Activated naive CD4-positive, alpha-beta T cell (primary cell): Measurements from ENCODE around the gene METAP1.
"Not testable (repeated sequence)": the region's sequence is repeated elsewhere in the genome, so short reads cannot be mapped to it uniquely, and the experiment has no call there.

Experiments used
- DNase-seq, 4 experiments: peaks; one replicate each; lab custom pipeline; 2025; lab: John Stamatoyannopoulos, UW

Gene METAP1

DNA sequence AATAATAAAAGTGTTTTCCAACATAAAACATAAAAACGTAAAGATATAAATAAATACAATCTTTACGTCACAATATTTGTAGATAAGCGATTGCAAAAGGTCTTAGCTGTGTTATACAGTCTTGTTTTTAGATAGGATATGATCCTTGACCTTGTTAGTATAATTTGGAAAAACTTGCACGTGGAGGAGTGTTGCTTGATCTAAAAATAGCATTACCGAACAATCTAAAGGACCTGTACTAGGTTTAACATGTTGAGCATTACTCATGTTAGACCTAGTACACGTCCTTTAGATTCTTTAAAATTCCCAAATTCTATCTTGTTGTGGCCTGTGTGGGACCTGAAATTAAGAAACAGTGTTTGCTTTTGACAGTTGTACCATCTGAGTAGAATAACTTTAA lies 1.6 kb downstream of the METAP1 start:
- DNase-seq = no peak

DNA sequence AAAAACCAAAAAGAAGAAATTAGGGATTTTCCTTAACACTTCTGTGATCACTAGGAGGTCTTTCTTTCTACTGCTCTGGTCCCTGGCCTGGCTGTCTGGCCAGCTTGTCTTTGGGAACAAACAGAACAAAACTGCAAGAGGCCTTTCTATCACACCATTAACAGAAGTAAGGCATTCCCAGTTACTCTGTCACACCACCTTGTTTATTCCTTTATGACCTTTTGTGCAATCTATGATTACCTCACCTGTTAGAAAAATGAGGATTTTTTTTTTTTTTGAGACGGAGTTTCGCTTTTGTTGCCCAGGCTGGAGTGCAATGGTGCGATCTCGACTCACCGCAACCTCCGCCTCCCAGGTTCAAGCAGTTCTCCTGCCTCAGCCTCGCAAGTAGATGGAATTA lies 3.0 kb downstream of the METAP1 start:
- DNase-seq = no peak

DNA sequence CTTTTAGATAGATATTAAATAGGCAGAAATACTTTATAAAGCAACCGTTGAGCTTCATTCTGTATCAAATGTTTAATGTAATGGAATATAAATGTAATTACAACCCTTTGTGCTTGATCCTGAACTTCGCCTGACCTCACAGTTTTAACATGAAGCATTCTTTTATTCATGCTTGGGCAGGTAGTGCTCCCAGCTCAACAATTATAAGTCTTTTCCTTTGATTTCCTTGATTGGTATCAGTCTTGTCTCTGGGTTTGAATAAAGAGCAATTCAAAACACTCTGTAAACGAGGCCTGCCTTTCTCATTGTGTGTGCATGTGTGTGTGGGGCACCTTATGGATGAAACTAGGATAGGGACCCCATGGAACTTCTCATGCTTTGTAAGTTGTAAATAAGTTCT lies 6.8 kb downstream of the METAP1 start:
- no peak for DNase-seq

DNA sequence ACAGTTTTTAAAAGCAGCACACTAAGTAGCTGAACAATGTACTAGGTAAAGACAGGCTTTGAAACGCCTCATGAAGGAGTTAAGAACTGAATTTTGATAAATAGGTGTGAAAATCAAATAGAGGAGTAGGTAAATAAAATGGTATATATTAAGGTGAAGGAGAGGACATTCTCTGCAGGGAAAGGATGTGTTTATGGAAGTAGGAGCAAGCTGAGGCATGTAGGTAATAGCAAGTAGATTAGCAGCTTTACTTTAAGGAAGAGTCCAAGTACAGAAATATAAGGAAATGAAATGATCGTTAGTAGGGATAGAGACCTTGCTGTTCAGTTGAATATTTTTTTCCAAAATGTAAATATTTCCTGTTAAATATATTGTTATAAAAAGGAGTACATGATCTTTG lies 12.5 kb downstream of the METAP1 start:
- DNase-seq = no peak

DNA sequence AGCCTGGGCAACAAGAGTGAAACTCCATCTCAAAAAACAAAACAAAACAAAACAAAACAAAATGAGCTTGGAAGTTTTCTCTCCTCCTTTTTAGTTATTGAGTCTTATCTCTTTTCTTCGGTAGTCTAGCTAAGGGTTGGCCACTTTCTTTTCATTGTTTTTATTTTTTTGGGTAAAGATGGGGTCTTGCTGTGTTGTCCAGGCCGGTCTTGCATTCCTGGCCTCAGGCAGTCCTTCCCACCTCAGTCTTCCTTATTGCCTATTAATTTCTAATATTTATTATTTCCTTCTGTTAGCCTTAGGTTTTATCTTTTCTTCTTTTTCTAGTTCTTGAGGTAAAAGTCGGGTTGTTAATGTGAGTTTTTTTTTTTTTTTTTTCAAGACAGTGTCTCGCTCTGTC lies 16.4 kb downstream of the METAP1 start:
- DNase-seq = no peak

DNA sequence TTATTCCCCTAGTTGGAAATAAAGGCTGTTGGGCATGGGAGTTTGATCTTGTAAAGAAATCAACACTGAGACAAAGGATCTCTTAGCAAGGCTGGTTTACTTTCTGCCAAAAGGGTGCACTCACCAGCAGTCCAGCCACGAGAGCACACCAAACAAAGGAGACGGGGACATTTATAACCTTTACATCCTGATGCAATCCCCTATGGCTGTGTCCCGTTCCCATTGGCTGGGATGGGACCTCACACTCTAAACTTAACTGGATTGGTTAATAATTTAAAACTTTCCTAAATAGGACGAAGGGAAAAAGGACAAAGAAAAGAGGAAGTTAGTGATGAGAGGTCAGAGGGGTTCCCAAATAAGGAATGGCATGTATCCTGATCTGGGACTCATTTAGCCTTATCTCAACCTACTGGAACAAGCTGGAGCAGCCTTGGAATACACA lies 17.9 kb downstream of the METAP1 start:
- DNase-seq = no peak

DNA sequence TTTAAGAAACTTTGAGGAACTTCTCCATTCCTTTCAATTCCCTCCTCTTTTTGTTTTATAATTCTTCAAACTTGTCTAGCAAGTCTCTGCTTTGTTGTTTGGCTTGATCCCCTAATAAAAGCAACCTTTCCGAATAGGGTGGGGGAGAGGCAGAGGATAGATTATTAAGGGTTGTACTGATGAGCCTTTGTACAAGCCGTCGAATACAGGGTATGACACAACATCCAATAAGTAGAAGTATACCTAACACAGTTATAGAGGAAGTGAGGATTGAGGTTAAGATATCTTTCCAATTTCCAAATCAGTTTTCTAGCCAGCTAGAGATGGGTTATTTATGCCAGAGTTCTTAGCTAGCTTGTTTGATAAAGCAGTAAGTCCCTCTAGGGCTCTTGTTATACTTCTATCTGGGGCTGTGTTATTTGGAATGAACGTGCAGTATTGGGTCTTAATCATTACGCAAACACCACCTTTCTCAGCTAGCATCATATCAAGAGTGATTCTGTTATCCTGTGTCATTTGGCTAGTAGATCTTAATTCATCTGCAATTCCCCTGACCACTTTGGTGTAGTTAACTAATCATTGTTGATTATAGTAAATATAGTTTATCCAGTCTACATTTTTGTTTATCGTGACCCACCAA lies 18.5 kb downstream of the METAP1 start:
- DNase-seq = no peak

DNA sequence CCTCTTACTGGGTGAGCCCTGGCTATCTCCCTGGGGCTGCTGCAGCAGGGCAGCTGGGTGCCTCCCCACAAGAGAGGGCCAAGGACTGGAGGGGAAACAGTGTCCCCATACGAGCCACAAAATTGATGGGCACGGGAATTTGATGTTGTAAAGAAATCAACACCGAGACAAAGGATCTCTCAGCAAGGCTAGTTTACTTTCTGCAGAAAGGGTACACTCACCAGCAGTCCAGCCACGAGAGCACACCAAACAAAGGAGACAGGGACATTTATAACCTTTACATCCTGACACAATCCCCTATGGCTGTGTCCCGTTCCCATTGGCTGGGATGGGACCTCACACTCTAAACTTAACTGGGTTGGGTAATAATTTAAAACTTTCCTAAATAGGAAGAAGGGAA lies 25.9 kb downstream of the METAP1 start:
- no peak for DNase-seq

DNA sequence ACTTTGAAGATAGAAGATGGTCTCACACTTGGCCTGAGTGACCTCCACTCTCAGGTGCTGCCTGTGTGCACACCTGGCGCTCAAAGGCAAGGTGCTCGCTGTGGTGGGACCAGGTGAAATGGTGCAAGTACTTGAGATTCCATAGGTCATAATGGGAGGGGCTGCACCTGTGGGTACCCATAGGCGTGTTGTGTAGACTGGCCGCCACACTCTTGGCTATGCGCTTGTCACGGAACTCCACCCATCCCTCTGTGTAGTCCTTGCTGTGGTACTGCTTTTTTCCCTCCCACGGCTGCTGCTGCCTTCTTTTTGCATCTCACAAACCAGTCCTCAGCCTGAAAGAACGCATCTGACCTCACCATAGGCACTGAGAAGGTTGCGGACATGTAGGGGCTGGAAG lies 27.0 kb downstream of the METAP1 start:
- no peak for DNase-seq

DNA sequence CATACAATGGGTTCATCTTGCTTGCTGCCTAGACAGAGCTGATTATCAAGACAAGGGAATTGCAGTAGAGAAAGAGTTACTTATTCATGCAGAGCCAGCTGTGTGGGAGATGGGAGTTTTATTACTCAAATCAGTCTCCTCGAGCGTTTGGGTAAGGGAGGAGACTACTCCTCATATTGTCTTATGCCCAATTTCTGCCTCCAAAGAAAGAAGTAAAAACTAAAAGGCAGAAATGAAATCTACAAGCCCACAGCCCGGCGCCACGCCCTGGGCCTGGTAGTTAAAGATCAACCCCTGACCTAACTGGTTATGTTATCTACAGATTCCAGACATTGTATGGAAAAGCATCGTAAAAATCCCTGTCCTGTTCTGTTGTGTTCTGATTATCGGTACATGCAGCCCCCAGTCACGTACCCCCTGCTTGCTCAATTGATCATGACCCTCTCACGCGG lies 28.3 kb downstream of the METAP1 start:
- DNase-seq = not testable (repeated sequence)

DNA sequence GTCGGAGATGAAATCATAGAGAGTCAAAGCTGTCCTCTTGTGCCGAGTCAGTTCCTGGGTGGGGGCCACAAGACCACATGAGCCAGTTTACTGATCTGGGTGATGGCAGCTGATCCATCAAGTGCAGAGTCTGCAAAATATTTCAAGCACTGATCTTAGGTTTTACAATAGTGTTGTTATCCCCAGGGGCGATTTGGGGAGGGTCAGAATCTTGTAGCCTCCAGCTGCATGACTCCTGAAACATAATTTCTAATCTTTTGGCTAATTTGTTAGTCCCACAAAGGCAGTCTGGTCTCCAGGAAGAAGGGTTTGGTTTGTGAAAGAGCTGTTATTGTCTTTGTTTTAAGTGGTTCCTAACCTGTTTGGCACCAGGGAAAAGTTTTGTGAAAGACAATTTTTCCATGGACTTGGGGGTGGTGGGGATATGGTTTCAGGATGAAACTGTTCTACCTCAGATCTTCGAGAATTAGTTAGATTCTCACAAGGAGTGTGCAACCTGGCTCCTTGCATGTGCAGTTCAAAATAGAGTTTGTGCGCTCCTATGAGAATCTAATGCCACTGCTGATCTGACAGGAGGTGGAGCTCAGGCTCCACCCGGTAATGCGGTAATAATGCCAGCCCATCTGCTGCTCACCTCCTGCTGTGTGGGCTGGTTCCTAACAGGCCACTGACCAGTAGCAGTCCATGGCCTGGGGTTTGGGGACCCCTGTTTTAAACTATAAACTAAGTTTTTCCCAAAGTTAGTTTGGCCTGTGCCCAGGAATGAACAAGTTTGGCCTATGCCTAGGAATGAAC lies 29.2 kb downstream of the METAP1 start:
- no peak for DNase-seq

DNA sequence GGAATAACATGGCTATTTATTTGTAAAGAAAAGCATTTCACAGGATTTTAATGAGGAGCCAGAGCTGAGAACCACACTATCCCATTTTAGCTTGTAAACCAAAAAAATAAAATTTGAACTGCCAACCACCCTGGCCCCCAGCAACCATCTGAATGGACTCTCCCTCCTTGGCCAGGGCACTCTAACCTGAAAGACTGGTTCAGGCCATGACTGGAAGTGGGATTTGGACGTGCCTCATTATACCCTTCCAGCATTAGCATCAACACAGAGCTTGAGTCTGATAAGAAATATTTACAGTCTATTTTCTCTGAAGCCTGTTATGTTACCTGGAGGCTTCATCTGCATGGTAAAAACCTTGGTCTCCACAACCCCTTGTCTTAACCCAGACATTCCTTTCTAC lies 30.0 kb downstream of the METAP1 start:
- no peak for DNase-seq

DNA sequence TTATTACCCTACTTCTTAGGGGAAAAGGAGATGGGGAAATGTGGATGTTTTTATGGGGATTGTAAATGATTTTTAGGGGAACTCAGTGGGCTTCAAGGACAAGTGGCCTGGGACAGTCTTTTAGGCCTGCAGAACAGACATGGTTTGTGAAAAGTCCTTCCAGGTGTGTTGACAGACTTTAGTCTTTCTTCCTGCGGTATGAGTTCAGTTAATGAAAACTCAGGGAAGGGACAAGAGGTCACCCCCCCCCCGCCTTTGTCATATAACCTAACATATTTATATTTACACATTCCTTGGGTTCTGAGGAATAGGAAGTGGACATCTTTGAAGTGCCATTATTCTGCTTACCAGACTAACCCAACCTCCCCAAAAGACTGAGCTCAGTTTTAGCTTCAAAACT lies 31.8 kb downstream of the METAP1 start:
- no peak for DNase-seq

DNA sequence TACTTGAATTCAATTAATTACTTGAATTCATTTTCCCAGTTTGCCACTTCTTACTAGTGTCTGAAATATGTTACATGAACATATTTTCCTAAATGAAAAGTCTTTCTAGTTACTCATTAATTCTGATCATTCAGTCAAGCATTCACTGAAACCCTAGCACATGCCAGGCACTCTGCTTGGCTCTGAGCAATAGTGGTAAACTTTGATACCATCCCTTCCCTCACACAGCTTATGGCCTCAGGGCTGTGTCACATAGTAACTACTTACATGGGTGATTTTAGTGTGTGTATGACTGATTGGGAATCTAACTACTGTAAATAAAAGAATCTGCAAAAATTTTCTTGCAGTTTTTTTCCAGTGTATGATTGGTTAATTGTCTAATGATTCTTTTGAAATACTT lies 32.7 kb downstream of the METAP1 start:
- no peak for DNase-seq

DNA sequence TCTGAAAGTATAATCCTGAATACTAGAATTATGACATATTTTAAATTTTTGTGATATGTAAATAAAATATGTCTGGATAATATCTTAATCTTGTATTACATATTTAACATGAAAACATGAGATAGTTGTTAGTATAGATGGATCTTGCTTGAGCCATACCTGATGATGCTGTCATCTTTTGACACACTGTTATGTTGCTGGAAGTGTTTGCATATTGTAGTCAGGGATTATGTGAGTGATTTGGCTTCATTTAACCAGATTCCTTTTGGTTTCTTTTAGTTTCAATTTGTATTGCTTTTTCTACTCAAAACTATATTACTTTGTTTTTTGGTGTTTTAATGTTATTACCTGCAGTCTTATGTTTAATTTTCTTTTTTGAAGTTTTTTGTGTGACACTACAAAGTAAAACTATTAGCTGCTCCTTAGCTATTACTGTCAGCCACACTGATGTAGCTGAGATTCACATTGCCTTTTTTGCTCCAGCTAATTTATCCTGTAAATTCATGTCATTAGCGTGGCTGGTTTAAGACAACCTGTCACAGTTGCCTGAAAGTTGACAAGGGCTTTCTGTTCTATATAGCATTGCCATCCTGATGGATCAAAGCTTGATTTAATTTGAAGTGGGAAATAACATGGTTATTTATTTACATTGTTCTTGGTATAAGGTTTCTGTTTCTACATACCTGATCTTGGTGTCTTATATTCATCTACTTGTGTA lies 33.7 kb downstream of the METAP1 start:
- DNase-seq = no peak

DNA sequence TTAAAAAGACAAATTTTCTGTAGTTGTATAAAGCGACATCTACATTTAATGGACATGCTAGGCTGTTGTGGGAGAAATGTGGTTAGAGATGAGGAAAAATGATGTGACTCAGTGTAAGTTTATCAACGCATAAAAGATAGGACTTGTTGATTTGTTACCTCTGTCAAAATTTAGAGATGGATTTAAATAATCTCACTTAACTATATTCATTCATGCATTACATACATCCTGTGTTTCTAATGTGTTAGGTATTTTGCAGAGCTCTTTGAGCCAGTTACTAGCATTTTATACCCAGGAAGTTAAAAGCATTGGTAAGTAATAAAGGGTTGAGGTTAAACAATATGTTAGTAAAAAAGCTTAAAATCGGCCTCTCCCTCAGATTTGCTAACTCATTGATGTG lies 34.3 kb downstream of the METAP1 start:
- DNase-seq = no peak

DNA sequence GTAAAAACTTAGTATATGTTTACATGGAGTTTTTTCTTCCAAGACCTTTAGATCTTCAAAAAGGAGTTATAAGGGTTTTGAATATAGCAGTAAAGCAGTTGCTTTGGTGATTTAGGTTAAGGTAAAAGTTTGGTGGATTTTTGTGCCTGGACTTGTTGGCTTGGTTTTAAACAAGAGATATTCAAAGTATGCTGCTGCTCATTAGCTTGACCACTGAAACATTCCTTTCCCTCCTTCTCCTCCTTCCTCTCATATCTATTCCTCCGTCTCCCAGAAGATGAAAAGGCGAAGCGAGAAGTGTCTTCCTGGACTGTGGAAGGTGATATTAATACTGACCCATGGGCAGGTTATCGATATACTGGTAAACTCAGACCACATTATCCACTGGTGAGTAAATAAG lies 38.4 kb downstream of the METAP1 start:
- no peak for DNase-seq

DNA sequence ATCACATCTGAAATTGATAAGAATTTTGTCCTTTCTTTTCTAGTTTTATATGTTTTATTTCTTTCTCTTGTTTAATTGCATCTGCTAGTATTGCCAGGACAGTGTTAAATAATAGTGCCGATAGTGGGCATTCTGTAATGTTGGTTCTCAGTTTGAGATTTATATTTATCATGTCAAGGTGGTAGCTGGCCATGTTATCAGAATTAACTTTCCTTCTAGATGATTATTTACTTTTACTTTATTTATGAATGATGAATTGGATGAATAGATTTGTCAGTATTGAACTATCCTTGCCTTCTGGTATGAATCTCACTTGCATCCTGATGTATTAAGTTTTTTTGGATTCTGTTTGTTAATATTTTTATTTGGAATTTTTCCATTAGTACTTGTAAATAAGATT lies 42.7 kb downstream of the METAP1 start:
- no peak for DNase-seq

DNA sequence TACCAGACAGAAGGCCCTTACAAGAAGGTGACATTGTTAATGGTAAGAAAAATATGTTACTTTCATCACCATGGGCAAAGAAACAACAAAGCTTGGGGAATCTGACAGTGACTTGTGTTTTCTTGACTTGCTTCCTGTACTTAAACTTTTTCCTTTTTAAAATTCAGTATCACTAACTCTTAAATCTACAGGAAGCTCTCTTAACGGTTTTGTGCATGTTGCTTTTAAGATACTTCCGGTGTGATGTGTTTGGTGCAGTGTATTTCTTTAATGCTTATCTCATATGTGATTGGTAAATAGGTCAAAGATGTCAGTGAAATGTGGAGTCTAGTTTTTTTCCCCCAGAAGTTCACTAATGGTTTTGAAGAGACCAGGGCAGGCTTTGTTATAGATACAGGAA lies 47.8 kb downstream of the METAP1 start:
- DNase-seq = no peak

DNA sequence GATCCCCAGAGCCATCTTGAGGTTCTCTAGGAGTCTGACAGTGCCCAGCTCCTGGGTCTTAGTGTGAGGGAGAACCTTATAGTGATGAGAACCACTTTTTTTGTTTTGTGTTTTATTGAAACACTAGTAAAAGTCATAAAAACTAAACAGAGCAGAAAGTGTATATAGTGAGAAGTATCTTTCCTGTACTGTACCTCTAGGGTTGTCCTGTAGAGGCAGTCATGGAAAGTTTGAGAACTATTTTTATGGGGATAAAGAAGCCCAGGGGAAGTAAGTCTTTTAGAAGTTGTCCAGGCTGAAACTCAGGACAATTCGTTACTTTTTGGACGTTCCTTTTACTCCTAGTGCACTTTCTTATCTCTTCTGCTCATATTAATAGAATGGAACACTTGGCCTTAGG lies 52.2 kb downstream of the METAP1 start:
- no peak for DNase-seq

DNA sequence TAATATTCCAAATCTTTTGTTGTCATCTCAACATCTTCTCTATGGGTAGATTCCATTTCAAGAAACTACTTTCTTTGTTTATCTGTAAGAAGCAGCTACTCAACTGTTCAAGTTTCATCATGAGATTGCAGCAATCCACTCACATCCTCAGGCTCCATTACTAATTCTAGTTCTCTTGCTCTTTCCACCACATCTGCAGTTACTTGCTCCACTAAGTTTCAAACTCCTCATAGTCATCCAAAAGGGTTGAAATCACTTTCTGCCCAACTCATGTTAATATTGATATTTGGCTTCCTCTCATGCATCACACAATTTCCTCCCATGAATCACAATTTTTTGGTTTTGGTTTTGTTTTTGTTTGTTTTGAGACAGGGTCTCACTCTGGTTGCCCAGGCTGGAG lies 57.4 kb downstream of the METAP1 start:
- DNase-seq = no peak

DNA sequence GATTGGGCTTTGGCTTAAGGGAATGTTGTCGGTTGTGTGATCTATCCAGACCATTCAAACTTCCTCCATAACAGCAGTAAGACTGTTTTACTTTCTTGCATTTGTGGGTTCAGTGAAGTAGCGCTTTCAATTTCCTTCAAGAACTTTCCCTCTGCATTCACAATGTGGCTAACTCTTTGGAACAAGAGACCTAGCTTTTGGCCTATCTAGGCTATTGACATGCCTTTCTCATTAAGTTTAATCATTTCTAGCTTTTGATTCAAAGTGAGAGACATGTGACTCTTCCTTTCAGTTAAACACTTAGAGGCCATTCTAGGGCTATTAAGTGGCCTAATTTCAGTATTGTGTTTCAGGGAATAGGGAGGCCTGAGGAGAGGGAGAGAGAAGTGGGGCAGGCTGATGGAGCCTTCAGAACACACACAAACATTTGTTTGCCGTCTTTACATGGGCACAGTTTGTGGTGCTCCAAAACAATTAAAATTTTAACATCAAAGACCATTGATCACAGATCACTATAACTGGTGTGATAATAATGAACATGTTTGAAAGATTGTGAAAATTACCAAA lies 59.0 kb downstream of the METAP1 start:
- no peak for DNase-seq

DNA sequence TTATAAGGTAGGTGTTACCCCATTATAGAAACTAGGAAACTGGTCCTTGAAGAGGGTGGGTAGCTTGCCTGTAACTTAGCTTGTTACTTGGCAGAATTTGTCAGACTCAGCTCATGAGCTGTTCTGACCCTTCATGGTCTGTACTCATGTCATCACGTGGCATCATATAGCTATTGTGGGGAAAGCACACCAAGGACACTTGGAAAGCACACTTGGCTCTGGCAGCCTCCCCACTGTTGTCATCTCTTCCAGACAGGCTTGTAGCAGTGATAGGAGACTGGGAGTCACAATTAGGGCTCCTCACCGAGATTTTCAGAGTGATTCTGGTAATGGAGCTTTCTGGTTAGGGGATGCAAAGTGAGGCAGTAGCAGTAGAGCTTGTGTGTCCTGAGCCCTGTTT lies 62.7 kb downstream of the METAP1 start:
- DNase-seq = no peak
